Smooth muscle cell (in vitro differentiated cells): Measurements from ENCODE around the gene PEX14. TPM values are rescaled to one million over a fixed set of nuclear protein-coding genes. Genes with fewer than 3 reads are reported as not detected.

ENCODE experiments used
- DNase-seq: peaks from one replicate; lab custom pipeline; 2025; ENCODE audit not compliant: unreplicated experiment; lab: John Stamatoyannopoulos, UW
- H2AFZ ChIP-seq: fragments of 200-600 bp; sonication (generic); 2 replicates; pipeline ENCODE4 v1.6.0; 2016; ENCODE audit warnings: antibody characterized with exemption, low read depth, mild to moderate bottlenecking
- H3F3A ChIP-seq: fragments of 200-600 bp; sonication (generic); 2 replicates; pipeline ENCODE4 v1.6.0; 2017; ENCODE audit warnings: antibody characterized with exemption, low read depth
- H3K27ac ChIP-seq: fragments of 200-600 bp; sonication (generic); 2 replicates; pipeline ENCODE4 v1.5.1; 2016; ENCODE audit warnings: low read depth, mild to moderate bottlenecking
- H3K27me3 ChIP-seq: fragments of 200-600 bp; sonication (generic); 2 replicates; pipeline ENCODE4 v1.6.1; 2016; ENCODE audit warnings: low read depth, mild to moderate bottlenecking
- H3K36me3 ChIP-seq: fragments of 200-600 bp; sonication (generic); 2 replicates; pipeline ENCODE4 v1.5.1; 2016; ENCODE audit warnings: low read depth
- H3K4me1 ChIP-seq: fragments of 200-600 bp; sonication (generic); 2 replicates; pipeline ENCODE4 v1.5.1; 2016; ENCODE audit warnings: low read depth
- H3K4me2 ChIP-seq: fragments of 200-600 bp; sonication (generic); 2 replicates; pipeline ENCODE4 v1.6.0; 2016; ENCODE audit warnings: mild to moderate bottlenecking
- H3K4me3 ChIP-seq: fragments of 200-600 bp; sonication (generic); 2 replicates; pipeline ENCODE4 v1.5.1; 2016; ENCODE audit warnings: mild to moderate bottlenecking
- H3K79me2 ChIP-seq: fragments of 200-600 bp; sonication (generic); 2 replicates; pipeline ENCODE4 v1.6.0; 2016; ENCODE audit warnings: low read depth, mild to moderate bottlenecking
- H3K9ac ChIP-seq: fragments of 200-600 bp; sonication (generic); 2 replicates; pipeline ENCODE4 v1.6.0; 2016; ENCODE audit warnings: low read depth
- H3K9me3 ChIP-seq: fragments of 200-600 bp; sonication (generic); replicated peaks from 2 replicates; pipeline ENCODE4 v1.5.1; 2016; ENCODE audit warnings: low read depth
- H4K20me1 ChIP-seq: fragments of 200-600 bp; sonication (generic); 2 replicates; pipeline ENCODE4 v1.6.0; 2016; ENCODE audit warnings: low read depth
- CTCF ChIP-seq: fragments of 200-600 bp; sonication (generic); IDR thresholded peaks from 2 replicates; pipeline ENCODE4 v1.5.1; 2017; ENCODE audit warnings: borderline replicate concordance, mild to moderate bottlenecking, antibody characterized with exemption; ENCODE audit not compliant: insufficient read depth, poor library complexity, severe bottlenecking
- WGBS: methylation state at CpG from one replicate; pipeline ENCODE4 v1.1.7; 2016; ENCODE audit warnings: low lambda C conversion rate; 5-methylcytosine and 5-hydroxymethylcytosine counted together
- polyA plus RNA-seq: library from polyadenylated mRNA; unstranded; fragments of >200 nt; fragmentation: Nextera tagmentation; extraction: Ambion mirVana; gene quantifications from 2 replicates; pipeline ENCODE4 v1.2.1, GENCODE V29; 2016
- total RNA-seq: library from RNA; depleted of rRNA; stranded (reverse); fragments of >200 nt; gene quantifications from 2 replicates; pipeline ENCODE4 v1.2.3, GENCODE V29; 2014

Gene PEX14
- total and polyA plus RNA-seq, 2 experiments from 2014 or later: 14.2 to 15.2 TPM

- Histone ChIP-seq H4K20me1 (peaks cover 81% of the 10 kb centered on the region), H3K36me3 (no peaks in the 10 kb centered on the region), H3K9me3 (no peaks in the 10 kb centered on the region), H3K4me1 (peaks cover 17% of the 10 kb centered on the region), H3K27me3 (no peaks in the 10 kb centered on the region), H3K27ac (no peak overlapping the region), H2AFZ (no peak overlapping the region), H3K9ac (no peak overlapping the region), H3K4me2 (peak overlapping the region; percentile 38), H3F3A (peaks cover 5% of the 10 kb centered on the region), H3K4me3 (no peak overlapping the region), H3K79me2 (no peaks in the 10 kb centered on the region)
- WGBS: 80% methylated on average over 13 of the region's 13 CpGs
- DNase-seq: no peak
- no peak for TF ChIP-seq CTCF
These were observed 64.1 kb downstream of the PEX14 start for GRCh38 chr1:10538646-10539355.

DNA sequence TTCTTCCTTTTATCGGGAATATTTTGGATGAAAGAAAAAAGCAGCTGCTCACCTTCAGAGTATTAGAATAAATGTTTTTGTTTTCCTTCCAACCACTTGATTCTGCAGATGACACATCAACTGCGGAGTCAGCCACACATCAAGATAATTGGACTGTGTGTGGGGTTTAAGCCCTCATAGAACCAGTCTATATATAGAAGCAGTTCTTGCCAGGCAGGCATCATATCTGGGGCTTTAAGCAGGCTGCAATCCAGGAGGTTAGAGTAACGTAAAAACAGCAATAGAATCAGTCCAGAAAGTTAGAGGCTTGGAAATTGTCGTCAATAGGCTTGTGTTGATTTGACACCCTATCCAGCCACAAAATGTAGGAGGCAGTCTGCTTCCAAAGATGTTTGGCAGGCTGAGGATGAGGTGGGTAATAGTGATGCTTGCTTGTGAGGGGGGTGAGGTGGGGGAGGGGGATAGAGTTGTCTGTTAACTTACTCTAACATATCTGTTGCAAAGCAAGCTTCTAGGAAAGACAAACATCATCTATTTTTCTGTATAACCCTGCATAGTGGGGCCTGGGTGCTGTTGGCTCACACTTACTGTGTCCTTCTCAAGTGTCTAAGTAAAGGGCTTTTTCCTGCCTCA is 64.8 kb downstream of the PEX14 start:
- Histone ChIP-seq H3K79me2 (no peaks in the 10 kb centered on the region), H3K36me3 (no peaks in the 10 kb centered on the region), H2AFZ (no peak overlapping the region), H4K20me1 (peaks cover 75% of the 10 kb centered on the region), H3K27me3 (no peaks in the 10 kb centered on the region), H3K4me2 (peak overlapping the region; percentile 38), H3K4me3 (no peak overlapping the region), H3K9ac (no peak overlapping the region), H3K27ac (no peak overlapping the region), H3F3A (peaks cover 5% of the 10 kb centered on the region), H3K9me3 (no peaks in the 10 kb centered on the region), H3K4me1 (peaks cover 17% of the 10 kb centered on the region)
- DNase-seq: no peak
- 41% methylated on average over 4 of the region's 4 CpGs for WGBS
- TF ChIP-seq CTCF: no peak

GRCh38 chr1:10540277-10541005 is 65.7 kb downstream of the PEX14 start:
- H3F3A ChIP-seq: peaks cover 5% of the 10 kb centered on the region
- DNase-seq: no peak
- no peak overlapping the region for H2AFZ ChIP-seq
- no peaks in the 10 kb centered on the region for H3K9me3 ChIP-seq
- no peak overlapping the region for H3K4me3 ChIP-seq
- H4K20me1 ChIP-seq: peaks cover 73% of the 10 kb centered on the region
- TF ChIP-seq CTCF: no peak
- H3K79me2 ChIP-seq: no peaks in the 10 kb centered on the region
- H3K4me2 ChIP-seq: no peak overlapping the region
- H3K27ac ChIP-seq: no peak overlapping the region
- H3K27me3 ChIP-seq: no peaks in the 10 kb centered on the region
- 78% methylated on average over 9 of the region's 9 CpGs for whole genome bisulfite sequencing
- H3K4me1 ChIP-seq: peaks cover 17% of the 10 kb centered on the region
- H3K36me3 ChIP-seq: no peaks in the 10 kb centered on the region
- no peak overlapping the region for H3K9ac ChIP-seq
